HG03575 (cell line): Measurements from ENCODE around the gene GLI3.

Experiments
- ATAC-seq: cut with Tn5 transposase; IDR thresholded peaks from one replicate; pipeline ENCODE4 v1.9.1; 2021; ENCODE audit not compliant: unreplicated experiment, insufficient number of reproducible peaks, low FRiP score; ENCODE audit errors: extremely low read depth

Gene GLI3

DNA sequence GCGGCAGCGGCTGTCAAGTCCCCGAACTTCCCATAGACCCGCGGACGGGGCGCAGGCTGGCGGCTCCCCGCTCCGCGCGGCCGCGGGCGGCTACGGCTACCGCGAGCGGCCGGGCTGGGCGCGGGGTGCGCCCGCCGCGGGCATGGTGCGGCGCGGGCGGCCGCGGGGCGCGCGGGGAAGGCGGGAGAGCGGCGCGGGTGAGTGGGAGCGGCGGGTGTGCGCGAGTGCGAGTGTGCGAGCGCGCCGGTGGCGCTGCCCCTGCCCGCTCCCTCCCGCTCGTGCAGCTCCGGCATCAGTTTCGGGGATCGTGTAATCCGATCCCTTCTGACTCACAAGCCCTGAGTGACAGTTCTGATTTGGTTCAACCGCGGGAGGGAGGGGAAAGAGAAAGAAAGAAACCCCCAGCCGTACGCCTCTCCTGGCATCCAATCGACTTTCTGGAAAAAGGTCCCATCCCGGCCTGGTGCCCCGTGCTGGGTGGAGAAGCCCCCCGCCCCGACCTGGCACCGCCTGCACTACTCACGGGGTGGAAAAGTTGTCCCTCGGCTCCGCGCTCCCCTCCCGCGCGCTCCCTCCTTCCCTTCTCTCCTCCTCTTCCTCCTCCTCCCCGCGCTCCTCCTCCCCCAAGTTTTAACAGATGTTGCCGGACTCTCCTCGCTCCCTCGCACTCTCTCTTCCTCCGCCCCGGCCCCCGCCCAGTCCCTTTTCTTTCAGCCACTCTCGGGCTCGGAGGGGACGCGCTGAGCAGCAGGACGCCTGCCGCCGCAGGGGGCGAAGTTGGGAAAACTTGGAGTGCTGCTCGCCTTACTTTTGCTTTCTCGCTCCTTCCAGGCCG lies at the start of gene GLI3:
Gene GLI3 (minus strand): TSS at position 234 of the 835 bp plus-strand sequence. CDS start 13,956 bp downstream, outside the sequence.
- ATAC-seq, result no peak

DNA sequence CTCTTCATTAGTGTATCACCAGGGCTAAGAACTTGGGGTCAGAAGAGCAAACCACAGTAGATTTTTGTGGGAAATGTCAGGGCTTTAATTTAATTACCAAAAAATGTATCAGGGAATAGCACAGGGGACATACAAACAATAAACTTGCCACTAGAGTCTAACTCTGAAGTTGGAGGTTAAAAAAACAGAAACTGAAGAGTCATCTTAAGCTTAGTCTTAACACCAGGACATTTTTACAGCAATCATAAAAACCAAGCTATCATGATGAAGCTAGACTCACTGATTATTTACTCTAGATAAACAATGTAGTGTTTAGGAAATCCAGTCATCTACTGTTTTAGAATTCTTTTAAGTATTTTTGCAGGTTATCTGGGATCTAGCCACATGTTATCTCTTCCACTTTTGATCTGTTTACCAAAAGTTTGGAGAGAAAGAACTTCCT lies 48.4 kb upstream of the GLI3 start:
- ATAC-seq, result no peak

DNA sequence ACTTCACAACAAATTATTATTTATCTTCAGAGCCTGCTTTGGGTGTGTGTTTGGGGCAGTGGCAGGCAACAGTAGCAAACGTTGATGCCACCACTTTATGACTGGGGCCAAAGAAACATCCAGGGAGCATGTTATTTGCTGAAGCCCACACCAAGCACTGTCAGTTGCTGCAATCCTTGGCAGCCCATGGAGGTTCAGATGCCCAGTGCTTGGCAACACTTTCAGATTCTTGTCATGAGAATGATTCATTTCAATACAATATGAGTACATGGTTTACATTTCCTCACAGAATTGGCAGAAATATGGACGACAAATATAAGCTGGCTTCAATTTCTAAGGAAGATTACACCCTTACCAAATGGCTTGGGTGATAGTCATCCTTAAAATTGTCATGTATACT lies 46.5 kb upstream of the GLI3 start:
- ATAC-seq, result no peak

DNA sequence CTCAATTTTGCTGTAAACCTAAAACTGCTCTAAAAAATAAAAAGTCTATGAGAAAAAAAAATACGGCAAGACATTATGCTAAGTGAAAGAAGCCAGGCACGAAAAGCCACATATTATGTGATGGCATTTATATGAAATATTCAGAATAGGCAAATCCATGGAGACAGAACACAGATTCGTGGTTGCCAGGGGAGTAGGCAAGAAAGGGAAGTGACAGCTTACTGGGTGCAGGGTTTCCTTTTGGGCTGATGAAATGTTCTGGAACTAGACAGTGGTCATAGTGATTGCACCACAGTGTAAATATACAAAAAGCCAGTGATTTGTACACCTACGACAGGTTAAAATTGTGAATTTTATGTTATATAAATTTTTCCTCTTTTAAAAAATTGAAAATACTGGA lies 41.3 kb upstream of the GLI3 start:
- no peak for ATAC-seq

DNA sequence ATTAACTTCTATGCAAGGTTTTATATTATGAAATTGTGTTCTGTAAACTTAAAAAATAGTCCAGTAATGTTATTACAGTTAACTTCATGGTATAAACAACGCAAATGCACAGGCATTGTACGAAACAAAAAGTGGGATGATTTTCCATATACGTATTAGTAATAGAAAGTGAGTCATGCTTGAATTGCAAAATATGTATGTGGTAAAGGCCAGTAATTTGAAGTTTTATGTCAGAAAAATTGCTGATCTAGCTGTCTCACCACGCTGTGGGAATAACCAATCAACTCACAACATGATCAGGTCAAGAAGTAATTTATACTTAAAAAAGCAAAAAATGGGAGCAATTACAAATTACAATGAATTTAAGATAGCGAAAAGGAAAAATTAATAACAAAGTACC lies 37.0 kb upstream of the GLI3 start:
- no peak for ATAC-seq

DNA sequence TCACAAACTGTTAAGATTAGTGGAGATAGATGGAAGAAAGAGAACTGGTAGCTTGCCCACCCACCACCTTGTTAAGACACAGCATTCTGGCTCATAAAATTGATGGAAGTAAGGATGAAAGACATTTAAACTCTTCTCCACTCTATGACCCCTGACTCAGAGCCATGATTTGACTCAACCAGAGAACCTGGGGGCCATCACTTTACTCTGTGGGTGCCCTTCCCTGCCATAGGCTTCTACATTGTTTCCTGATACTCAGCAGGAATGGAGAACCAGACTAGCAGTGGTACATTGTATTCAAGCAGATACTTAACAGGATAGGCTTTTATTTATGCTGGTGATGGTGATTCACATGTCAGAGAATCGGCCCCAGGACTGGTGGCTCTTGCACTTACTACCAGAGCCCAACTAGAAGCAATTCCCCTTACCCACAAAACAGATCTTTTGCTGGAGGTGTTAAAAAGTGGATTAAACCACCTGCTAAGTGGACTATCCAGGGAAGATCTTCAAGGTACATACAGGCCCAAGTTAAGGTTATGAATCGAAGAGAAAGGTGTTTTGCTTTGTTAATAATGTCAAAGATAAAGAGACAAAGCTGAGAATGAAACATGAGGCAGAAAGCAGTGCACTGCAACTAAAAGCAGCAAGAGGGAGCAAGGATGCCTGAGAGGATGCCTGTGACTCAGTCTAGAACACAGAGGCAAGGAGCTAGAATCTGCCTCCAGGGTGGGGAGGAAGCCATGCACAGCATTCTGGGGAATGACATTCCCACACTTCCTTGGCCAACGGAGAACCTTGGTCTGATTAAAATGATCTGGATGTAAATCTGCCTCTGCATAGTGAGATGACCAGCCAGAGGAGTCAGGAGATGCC lies 36.0 kb upstream of the GLI3 start:
- ATAC-seq, result no peak

DNA sequence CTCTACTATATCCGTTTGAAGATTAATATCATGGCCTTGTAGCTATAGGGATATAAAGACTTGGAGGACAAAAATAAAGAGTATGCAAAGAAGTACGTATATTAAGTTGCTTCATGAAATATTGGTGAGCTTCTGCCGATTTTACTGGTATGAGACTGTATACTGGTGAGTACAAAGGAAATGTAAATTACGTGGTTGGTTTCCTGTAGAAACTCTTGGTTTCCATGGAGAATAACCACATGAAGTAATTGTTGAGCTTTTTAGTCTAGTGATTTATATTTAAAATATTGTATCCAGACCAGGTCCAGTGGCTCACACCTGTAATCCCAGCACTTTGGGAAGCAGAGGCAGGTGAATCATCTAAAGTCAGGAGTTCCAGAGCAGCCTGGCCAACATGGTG lies 32.2 kb upstream of the GLI3 start:
- no peak for ATAC-seq

DNA sequence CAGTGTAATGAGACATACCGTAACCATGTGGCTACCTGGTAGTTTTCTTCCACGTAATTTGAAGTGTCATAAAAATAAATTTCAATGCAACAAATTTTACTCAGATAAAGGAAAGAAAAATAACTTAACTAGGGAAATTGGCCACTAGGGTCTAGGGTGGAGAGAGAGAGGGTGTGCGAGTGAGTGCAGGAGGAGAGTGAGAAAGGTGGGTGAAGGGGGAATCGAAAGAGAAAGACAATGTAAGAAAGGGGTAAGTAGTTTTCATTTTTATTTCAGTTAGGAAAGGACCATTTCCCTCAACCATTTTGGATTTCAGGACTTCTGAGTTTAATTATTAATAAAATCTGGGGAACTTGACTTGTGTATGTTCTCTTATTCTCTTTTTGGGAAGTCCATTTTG lies 27.7 kb upstream of the GLI3 start:
- no peak for ATAC-seq

DNA sequence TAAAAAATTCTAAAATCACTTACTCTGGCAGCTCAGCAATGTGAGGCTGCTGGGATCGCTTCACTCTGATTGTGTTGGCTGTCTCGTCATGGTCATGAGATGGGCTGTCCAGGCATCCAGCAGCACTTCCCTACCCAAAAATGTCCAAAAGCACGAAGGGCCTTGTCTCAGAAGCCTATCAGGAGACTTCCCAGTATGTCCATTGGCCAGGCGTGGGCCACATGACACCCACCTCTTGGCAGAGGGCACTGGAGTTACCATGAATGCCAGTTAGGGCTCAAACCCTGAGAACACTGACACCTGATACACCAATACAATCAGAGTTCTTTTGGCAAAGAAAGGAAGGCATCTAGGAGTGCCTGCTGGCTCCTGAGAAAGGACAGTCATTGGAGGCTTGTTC lies 27.0 kb upstream of the GLI3 start:
- ATAC-seq, result no peak

DNA sequence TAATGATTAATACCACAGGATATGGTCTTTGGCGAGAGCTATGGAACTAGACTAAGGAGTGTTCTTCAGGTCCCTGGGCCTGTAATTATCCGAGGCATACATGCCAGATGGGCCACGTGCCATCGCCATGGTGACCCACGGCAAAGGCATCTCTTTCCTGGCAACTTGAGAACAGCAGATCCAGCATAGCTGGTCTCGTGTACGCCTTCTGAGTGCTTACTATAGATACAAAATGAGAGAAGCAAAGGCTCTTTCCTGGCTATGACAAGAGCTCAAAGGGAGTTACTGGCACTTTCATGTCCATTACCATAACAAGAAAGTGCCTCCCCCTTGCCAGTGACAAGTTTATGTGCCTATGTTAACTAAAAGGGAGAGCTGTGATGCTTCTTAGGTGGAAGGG lies 26.0 kb upstream of the GLI3 start:
- no peak for ATAC-seq

DNA sequence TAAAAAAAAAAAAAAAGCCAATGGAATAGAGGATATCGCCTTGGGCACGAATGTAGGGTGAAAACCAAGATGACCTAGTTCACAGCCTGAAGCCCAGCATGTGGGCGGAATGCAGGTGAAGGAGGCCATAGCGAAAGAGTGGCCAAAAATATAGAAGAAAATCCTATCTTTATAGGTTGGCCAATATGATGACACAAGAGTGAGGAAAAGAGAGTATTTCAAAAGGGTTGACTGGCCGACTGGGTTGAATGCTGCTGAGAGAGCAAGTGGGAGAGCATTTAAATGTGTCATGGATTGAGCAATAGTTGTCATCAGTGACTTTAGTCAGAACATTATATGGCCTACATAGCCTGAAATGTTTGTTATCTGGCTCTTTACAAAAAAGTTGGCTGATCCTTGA lies 17.2 kb upstream of the GLI3 start:
- ATAC-seq, result no peak

DNA sequence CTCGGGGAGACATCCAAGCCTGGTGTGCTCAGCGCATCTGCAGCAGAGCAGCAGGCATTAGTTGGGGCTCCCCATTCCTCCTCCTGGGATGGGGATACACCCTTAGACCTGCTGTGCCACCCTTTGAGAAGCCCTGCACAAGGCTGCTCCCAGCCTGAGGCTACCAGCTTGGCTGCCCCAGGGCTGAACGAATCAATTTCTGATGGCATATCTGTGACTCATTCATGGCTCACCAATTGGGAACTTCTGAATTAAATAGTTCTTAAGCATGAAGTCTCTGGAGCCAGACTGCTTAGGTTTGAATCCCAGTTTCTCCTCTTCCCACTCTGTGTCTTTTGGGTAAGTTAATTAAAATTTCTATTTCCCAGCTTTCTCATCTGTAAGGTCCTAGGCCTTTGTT lies 16.3 kb upstream of the GLI3 start:
- no peak for ATAC-seq

DNA sequence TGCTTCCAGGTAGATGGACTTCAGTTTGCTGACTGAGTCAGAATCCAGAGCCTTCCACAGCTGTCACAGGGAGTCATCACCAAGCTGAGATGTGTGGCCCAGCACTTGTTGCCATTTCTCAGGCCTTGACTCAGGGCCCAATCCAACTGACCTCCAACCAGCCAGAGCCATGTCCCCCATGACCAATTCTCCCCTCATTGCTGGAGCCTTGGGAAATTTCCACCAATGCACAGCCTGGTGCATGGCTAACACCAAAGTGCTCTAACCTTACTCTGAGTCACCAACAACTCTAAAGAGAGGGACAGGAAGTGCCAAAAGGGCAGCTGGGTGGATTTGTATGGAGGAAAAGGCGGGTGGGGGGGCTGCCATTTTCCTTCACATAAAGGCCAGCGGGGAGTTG lies 13.4 kb upstream of the GLI3 start:
- no peak for ATAC-seq

DNA sequence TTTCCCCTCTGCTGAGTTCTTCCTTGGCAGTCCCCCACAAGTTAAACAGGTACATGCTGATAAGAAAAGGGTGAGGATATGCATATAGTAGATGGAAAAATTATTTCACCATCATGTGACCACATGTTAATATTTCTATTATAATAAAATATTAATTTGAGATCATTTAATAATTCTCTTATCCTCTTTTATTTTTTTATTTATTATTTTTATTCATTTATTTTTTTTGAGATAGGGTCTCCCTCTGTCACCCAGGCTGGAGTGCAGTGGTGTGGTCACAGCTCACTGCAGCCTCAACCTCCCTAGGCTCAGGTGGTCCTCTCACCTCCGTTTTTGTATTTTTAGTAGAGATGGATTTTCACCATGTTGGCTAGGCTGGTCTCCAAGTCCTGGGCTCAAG lies 11.6 kb upstream of the GLI3 start:
- no peak for ATAC-seq

DNA sequence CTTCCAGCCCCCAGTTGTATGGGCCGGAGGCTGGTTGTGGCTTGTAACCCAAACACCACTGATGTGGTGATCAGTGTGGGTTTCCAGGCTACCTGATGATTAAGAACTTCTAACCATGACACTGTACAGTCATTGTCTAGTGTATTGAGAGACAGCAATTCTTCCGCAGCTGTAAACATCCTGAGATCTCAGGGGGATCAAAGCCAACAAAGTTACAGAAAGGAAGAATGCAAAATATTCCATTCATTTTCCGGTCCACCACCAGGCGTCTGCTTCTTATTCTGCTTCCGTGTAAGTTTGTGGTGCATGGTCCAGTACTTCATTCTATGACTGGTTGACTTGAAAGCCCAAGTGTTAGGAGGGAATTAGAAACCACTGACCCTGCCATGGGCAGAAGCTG lies 10.3 kb upstream of the GLI3 start:
- ATAC-seq, result no peak

DNA sequence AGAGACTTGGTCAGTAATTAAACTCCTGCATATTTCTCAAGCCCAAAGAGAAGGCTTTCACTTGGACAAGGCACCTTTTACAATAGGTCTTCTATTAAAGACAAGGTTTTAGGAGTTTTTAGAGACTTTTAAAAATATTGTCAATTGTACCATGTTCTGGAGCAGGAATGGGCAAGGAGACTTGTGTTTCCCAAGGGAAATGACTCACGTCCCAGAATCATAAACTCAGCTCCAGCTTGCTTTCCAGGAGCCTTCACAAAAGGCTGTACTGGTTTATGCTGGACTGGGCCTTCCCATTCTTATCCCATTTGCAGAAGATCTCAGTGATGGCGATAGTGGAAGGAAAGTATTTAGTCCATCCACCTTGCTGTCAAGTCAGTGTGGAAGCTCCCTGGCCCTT lies 7.8 kb upstream of the GLI3 start:
- no peak for ATAC-seq

DNA sequence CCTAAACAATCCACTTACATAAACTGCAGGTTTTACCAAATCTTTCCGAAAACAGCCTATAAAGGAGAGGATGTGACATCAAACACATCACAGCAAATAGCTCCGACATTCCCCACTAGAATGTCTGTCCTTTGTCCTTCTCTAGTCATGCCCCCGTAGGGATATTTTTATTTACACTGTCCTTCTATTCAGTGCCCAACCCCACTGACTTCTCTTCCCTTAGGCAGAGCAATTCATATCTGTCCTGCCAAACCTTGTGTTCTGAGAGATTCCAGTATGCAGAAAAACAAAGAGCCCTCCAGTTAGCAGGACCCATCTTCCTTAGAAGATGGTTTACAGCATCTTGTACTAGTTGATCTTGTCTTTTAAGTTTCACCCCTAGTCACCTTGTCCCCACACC lies 5.4 kb upstream of the GLI3 start:
- no peak for ATAC-seq

DNA sequence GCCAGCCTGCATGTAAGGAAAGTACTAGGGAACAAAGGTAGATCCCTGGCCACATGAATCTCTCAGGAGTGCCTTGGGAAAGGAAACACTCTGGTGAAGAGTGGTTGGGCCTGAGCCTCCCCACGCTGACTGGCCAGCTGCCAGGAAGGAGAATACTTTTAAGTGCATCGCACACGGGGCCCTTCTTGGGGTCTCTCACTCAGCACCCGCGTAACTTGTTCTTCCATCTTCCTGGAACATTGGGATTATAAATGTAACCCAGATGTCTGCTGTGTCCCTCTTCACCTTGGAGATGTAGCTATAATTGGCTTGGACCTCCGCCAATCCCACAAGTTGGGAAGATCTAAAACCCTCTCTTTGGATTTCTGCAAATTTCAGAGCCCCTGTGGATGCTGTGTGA lies 4.4 kb upstream of the GLI3 start:
- ATAC-seq, result no peak

DNA sequence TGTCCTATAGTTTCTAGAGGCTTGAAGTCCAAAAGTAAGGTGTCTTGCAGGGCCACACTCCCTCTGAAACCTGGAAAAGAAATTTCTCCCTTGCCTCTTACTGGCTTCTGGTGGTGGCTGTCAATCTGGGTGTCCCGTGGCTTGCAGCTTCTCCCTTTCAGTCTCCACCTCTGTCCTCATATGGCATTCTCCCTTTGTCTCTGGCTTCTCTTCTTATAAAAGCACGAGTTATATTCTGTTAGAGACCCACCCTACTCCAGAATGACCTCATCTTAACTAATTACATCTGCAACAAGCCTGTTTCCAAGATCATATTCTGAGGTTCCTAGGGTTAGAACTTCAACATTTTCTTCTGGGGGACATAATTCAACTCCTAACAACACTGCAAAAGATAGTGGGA lies 3.4 kb upstream of the GLI3 start:
- ATAC-seq, result no peak

DNA sequence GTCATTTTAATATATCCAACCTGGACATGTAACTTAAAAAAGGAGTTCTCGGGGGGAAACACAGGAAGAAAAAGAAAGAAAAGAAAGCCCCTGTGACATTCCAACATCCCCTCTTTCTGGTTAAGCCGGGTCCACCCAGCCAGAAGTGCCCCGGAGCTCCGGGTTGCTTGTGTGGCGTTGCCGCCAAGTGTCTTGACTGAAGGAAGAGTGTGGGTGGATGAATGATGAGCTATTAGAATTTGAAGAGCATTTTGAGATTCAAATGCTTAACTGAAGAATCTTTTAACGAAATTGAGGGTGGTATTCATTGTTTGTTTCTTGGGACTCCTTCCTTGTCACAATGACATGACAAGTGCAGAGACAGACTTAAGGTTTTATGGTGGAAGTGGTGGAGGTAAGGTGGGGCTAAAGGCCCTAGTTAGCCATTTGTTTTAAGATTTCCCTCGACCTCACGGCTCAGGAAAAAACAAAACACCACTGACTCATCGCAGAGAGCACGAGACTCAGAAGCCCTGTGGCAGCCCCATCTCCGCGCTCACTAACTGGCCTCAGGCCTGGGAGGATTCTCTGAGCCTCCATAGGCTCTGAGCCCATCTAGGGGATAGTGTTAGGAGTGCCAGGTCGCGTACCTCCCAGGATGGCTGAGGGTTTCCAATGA lies 1.8 kb upstream of the GLI3 start:
- ATAC-seq, result no peak
